ENCODE data around the gene PROSER3.

Gene PROSER3

DNA sequence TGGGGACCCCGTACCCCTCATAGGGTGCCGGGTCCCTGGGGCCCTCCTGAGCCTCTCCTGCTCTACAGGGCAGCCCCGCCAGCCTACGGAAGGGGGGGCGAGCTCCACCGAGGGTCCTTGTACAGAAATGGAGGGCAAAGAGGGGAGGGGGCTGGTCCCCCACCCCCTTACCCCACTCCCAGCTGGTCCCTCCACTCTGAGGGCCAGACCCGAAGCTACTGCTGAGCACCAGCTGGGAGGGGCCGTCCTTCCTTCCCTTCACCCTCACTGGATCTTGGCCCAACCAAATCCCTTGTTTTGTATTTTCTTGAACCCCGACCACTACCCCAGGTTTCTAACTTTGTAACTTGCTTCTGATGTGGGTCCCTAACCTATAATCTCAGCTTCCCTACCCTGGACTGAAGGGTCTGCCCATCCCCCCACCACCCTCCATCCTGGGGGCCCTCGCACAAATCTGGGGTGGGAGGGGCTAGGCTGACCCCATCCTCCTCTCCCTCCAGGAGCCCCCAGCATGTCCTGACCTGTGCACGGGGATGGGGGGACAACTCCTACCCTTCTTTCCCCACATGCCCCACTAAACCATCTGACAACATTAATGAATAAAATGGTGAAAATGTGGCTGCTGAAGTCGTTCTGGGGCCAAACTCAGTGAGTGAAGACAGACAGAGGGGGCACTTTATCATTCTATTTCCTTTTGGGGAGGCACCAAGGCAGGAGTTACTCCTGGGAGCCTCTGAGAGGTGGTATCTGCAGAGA is 30.4 kb downstream of the PROSER3 start:
- H3K4me3 ChIP-seq, result no peak overlapping the region
- TF ChIP-seq, protein P1, sequence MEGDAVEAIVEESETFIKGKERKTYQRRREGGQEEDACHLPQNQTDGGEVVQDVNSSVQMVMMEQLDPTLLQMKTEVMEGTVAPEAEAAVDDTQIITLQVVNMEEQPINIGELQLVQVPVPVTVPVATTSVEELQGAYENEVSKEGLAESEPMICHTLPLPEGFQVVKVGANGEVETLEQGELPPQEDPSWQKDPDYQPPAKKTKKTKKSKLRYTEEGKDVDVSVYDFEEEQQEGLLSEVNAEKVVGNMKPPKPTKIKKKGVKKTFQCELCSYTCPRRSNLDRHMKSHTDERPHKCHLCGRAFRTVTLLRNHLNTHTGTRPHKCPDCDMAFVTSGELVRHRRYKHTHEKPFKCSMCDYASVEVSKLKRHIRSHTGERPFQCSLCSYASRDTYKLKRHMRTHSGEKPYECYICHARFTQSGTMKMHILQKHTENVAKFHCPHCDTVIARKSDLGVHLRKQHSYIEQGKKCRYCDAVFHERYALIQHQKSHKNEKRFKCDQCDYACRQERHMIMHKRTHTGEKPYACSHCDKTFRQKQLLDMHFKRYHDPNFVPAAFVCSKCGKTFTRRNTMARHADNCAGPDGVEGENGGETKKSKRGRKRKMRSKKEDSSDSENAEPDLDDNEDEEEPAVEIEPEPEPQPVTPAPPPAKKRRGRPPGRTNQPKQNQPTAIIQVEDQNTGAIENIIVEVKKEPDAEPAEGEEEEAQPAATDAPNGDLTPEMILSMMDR (IDR thresholded peaks at IDR 0.05), result no peak
- no peaks in the 10 kb centered on the region for H3K9me3 ChIP-seq
- H3K27me3 ChIP-seq, result no peaks in the 10 kb centered on the region
- H3K36me3 ChIP-seq, result peaks cover 5 to 48% (median 14%) of the 10 kb centered on the region in 3 donors
- intact Hi-C loops (cut with DNase I; ENCODE audit: low total_unique reads), result no loop called here
- DNase-seq, result no peak
- no peaks in the 10 kb centered on the region for H3K4me1 ChIP-seq
- no peak overlapping the region for H3K27ac ChIP-seq

DNA sequence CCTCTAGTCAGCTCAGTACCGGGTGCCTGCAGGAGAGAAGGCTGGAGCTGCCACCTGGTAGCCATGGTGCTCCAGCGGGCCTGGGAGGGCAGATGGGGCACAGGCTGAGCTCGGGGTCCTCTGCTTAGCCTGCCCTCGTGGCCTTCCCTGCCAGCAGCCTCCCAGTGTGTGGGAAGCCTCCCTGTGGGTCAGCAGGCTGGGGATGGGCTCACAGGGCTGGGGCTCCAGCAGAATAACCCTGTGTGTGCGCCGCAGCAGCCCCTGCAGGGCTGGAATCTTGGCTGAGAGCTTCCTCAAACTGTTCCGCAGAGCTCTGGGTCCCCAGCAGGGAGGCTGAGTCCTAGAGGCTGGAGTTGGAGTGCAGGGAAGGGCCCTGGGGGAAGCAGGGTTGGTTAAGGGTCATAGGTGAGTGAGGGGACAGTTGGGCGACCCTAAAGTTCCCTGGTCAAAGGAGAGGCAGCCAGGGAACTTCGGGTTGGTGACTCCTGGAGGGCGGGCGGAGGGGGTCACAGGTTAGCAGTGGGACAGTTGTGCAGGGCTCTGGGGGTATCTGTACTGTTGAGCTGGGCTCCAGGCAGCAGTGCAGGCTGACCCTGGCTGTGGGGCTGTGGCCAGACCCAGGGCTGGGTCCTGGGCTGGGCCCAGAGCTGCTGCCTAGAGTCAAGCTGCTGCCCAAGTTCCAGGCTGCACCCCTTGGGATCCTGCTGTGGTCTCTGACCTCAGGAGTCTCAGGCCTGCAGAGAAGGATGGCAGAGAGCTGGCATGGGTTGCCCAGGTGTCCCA is 31.4 kb downstream of the PROSER3 start:
- TF ChIP-seq, protein P1 (IDR thresholded peaks at IDR 0.05), result no peak
- DNase-seq, result no peak

DNA sequence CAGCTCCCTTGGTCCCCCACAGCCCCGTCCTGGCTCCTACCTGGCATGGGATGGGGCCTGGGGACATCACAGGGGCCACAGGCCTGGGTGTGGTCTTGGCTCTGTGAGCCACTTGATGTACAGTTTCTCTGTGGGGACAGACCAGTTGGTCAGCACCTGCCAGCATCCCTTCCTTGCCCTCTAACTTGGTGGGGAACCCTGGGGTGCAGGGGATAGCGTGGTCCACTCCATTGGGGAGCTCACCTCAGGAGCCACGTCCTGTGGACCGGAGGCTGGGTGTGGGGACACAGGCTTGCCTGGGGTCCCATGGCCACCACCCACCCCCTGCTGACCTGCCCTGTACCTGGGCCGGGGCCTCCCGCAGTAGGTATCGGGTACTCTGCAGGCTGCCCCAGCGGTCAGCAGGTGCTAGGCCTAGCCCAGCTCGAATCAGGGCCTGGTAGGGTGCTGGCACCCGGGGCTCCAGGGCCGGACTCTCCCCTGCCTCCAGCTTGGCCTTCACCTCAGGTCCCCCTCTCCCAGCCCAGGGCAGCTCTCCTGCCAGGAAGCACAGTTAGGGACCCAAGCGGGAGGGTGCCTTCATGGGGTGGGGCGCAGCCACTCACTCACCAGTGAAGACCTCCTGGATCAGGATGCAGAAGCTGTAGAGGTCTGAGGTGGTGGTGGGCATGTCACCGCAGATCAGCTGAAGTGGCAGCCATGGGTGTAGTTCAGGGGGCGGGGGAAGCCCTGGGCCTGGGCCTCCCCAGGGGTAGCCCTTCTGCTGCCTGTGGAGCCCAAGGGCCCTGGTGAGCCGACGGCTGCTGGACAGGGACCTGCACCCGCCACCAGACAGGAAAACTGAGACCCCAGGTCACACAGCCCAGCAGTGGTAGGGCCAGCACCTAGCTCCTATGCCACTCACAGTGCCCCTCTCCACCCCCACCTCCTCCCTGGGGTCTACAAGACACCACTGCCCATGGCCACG is 32.3 kb downstream of the PROSER3 start:
- Histone ChIP-seq H3K4me1 (no peaks in the 10 kb centered on the region), H3K27ac (no peak overlapping the region), H3K4me3 (no peak overlapping the region), H3K36me3 (peaks cover 5 to 30% (median 8%) of the 10 kb centered on the region in 3 donors), H3K9me3 (no peaks in the 10 kb centered on the region), H3K27me3 (peaks cover 0 to 3% of the 10 kb centered on the region in 2 donors)
- DNase-seq, result no peak
- intact Hi-C loops (cut with DNase I; ENCODE audit: low total_unique reads), result no loop called here
- TF ChIP-seq, protein P1 (IDR thresholded peaks at IDR 0.05), result no peak

More for the DNA sequence above, 31.4 kb downstream of the PROSER3 start:
- H3K4me1 ChIP-seq, result no peaks in the 10 kb centered on the region
- H3K27ac ChIP-seq, result no peak overlapping the region
- peaks cover 5 to 39% (median 14%) of the 10 kb centered on the region in 3 donors for H3K36me3 ChIP-seq
- no peak overlapping the region for H3K4me3 ChIP-seq
- peaks cover 0 to 3% of the 10 kb centered on the region in 2 donors for H3K27me3 ChIP-seq
- H3K9me3 ChIP-seq, result no peaks in the 10 kb centered on the region
- intact Hi-C loops (cut with DNase I; ENCODE audit: low total_unique reads), result no loop called here

DNA sequence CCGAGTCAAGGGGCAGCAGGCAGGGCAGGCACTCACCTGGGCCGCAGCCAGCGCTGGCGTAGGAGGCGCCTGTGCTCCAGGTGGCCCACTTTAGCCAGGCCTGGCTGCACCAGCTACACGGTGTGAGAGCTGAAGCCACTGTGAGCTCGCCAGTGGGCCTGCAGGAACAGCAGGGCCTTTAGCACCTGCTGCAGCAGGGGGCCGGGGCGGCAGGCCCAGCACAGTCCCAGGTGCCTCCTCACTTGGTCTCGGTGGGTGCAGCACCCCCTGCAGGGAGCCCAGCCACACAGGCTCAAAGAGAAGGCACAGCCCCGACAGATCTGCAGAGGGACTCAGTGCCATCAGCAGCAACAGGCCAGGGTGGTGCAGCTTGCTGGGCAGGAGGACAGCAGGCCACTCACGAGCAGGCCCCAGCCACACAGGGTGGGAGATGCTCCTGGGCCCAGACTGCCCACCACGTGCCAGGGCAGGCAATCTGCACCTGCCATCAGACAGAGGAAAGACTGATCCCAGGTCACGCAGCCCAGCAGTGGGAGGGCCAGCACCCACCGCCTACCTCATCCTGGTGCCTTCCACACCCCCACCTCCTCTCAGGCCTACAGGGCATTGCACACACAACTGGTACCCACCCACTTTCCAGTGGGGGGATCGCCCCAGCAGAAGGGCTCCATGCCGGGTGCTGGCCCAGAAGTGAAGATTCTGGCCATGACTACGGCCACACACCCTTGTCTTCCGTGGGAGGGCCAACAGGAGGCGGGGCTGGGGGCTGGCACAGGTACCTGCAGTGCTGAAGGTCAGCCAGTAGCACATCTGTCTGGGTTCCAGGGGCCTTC is 33.2 kb downstream of the PROSER3 start:
- DNase-seq, result no peak

More for the DNA sequence above, 33.2 kb downstream of the PROSER3 start:
- Histone ChIP-seq H3K27ac (no peak overlapping the region), H3K27me3 (peaks cover 0 to 3% of the 10 kb centered on the region in 2 donors), H3K4me1 (no peaks in the 10 kb centered on the region), H3K4me3 (no peak overlapping the region), H3K36me3 (peaks cover 0 to 21% (median 5%) of the 10 kb centered on the region in 3 donors), H3K9me3 (no peaks in the 10 kb centered on the region)
- TF ChIP-seq, protein P1 (IDR thresholded peaks at IDR 0.05), result no peak
- intact Hi-C loops (cut with DNase I; ENCODE audit: low total_unique reads), result no loop called here

All from tibial artery (tissue), 4 donors.